Esophagus (tissue), 2 donors: ENCODE results near the gene FBXW7. TPM values are rescaled to one million over a fixed set of nuclear protein-coding genes. Genes with fewer than 3 reads are reported as not detected.

Experiments
- H3K27ac ChIP-seq, 2 donors: one replicate each; pipeline ENCODE4 v1.5.1; 2013; ENCODE audit warnings: low read depth in 2 of 2, mild to moderate bottlenecking in 2 of 2, inconsistent platforms in 1 of 2, low read length in 1 of 2, moderate library complexity in 1 of 2
- H3K27me3 ChIP-seq, 2 donors: one replicate each; pipeline ENCODE4 v1.6.1; 2013; ENCODE audit warnings: low read length in 2 of 2, control low read depth in 1 of 2, mild to moderate bottlenecking in 1 of 2; ENCODE audit not compliant: insufficient read depth in 2 of 2, control insufficient read depth in 1 of 2
- H3K36me3 ChIP-seq, 2 donors: one replicate each; pipeline ENCODE4 v1.6.1; 2013; ENCODE audit warnings: low read length in 1 of 2; ENCODE audit not compliant: control insufficient read depth in 2 of 2, insufficient read depth in 2 of 2
- H3K4me1 ChIP-seq, 2 donors: one replicate each; pipeline ENCODE4 v1.6.1; 2013; ENCODE audit warnings: low read length in 1 of 2; ENCODE audit not compliant: control insufficient read depth in 2 of 2, insufficient read depth in 2 of 2
- H3K4me3 ChIP-seq, 2 donors: one replicate each; pipeline ENCODE4 v1.5.1; 2013; ENCODE audit warnings: low read length in 2 of 2, mild to moderate bottlenecking in 2 of 2, low read depth in 1 of 2, moderate library complexity in 1 of 2
- H3K9me3 ChIP-seq, 2 donors: one replicate each; pipeline ENCODE4 v1.6.1; 2013; ENCODE audit warnings: mild to moderate bottlenecking in 2 of 2, low read depth in 1 of 2, low read length in 1 of 2, moderate library complexity in 1 of 2; ENCODE audit not compliant: control insufficient read depth in 2 of 2, insufficient read depth in 1 of 2
- WGBS, 2 donors: extraction: QIAGEN DNeasy Blood & Tissue Kit; methylation state at CpG; one replicate each; pipeline ENCODE4 v1.1.7; 2013; 5-methylcytosine and 5-hydroxymethylcytosine counted together
- polyA plus RNA-seq, 2 donors: library from polyadenylated mRNA; stranded (reverse); fragments of 200-250 nt; gene quantifications; one replicate each; pipeline ENCODE4 v1.2.3, GENCODE V29; 2013
- donor health status: healthy with polysubstance abuse.
- donor health status: Bipolar disorder and iron deficiency.

The FBXW7 gene
- polyA plus RNA-seq, 2 donors, result 9.8 to 17.0 TPM

DNA sequence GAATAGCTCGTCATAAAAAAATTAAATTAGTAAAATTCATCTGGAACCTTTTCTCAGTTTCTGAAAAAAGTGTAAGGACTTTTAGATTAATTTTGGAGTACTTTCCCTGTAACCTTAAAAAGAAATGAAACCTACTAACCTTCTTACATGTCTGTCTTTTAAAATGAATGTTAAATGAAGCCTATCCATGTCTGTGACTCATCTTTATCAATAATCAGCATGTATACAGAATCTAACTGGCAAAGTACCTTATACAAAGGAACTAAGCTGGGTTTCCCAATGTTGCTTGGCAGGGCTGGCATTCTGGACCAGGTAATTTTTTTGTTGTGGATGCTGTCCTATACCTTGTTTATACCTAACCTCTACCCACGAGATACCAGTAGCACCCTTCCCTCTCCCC, 13.6 kb downstream of the FBXW7 start:
- H3K4me3 ChIP-seq, result no peak overlapping the region

DNA sequence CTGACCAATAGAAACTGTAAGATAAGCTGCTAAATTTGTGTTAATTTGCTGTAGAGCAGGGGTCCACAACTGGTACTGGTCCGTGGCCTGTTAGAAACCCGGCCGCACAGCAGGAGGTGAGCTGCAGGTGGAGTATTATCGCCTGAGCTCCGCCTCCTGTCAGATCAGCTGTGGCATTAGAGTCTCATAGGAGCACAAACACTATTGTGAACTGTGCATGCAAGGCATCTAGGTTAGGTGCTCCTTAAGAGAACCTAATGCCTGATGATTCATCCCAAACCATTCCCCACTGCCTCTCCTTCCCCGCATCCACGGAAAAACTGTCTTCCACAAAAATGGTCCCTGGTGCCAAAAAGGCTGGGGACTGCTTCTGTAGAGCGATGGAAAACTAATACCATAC, 19.7 kb downstream of the FBXW7 start:
- 83 to 91% methylated on average over 8 of the region's 8 CpGs for WGBS, 2 donors
- Histone ChIP-seq H3K36me3 (no peaks in the 10 kb centered on the region), H3K27me3 (no peaks in the 10 kb centered on the region)

More for the DNA sequence above, 13.6 kb downstream of the FBXW7 start:
- Histone ChIP-seq H3K9me3 (no peaks in the 10 kb centered on the region), H3K36me3 (no peaks in the 10 kb centered on the region), H3K27ac (no peak overlapping the region), H3K4me1 (no peaks in the 10 kb centered on the region), H3K27me3 (no peaks in the 10 kb centered on the region)
- WGBS, 2 donors, result 65 to 75% methylated on average over 2 of the region's 2 CpGs

DNA sequence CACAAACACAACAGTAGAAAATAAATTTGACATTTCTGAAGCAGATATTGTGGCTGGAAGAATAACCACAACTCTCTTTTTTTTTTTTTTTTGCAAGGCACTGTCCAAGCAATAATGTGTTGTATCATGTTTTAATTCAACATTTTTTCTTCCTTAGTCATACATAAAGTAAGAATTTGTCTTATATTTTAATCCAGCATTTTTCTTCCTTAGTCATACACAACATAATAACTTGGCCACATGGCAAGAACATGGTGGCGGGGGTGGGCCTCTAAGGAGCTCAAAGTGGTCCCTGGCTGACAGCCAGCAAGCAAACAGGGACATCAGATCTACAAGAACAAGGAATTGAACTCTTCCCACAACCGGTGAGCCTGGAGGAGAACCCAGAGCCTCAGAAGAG, 20.2 kb downstream of the FBXW7 start:
- Histone ChIP-seq H3K9me3 (no peaks in the 10 kb centered on the region), H3K4me1 (no peaks in the 10 kb centered on the region), H3K4me3 (no peak overlapping the region), H3K36me3 (no peaks in the 10 kb centered on the region), H3K27ac (no peak overlapping the region), H3K27me3 (no peaks in the 10 kb centered on the region)
- WGBS, 2 donors, result 50 to 60% methylated on average over 2 of the region's 2 CpGs

More for the DNA sequence above, 19.7 kb downstream of the FBXW7 start:
- Histone ChIP-seq H3K4me3 (no peak overlapping the region), H3K27ac (no peak overlapping the region), H3K9me3 (no peaks in the 10 kb centered on the region), H3K4me1 (no peaks in the 10 kb centered on the region)

DNA sequence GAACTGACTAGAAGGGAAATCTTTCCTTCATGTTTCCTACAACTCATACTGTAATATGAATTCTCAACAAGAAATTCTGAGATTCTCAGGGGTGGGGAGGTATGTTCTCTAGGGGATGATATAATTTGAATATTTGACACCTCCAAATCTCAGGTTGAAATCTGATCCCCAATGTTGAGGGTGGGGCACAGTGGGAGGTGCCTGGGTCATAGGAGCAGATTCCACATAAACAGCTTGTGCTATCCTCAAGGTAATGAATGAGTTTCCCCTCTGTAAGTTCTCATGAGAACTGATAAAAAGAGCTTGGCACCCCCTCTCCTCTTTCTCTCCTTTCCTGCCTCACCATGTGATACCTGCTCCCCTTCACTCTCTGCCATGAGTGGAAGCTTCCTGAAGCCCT, 21.5 kb downstream of the FBXW7 start:
- Histone ChIP-seq H3K4me3 (no peak overlapping the region), H3K27me3 (no peaks in the 10 kb centered on the region), H3K9me3 (no peaks in the 10 kb centered on the region), H3K4me1 (no peaks in the 10 kb centered on the region), H3K27ac (no peak overlapping the region), H3K36me3 (no peaks in the 10 kb centered on the region)

DNA sequence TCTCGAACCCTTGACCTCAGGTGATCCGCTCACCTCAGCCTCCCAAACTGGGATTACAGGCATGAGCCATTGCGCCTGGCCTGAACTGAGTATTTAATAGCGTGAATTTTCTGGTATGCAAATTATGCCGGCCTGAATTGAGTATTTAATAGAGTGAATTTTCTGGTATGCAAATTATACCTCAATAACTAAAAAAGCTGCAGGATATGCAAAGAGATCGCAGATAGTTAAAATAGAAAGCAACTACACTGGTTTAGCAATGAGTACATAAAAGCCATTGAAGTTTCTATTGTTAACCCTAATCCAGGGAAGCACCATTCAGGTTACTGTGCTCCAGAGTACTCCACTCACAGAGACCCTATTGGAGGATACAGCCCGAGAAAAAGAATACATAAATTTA, 22.8 kb downstream of the FBXW7 start:
- H3K27ac ChIP-seq, result no peak overlapping the region
- no peaks in the 10 kb centered on the region for H3K36me3 ChIP-seq
- peaks cover 0 to 3% of the 10 kb centered on the region in 2 donors for H3K4me1 ChIP-seq
- H3K4me3 ChIP-seq, result no peak overlapping the region
- 89 to 90% methylated on average over 7 of the region's 7 CpGs for WGBS, 2 donors
- no peaks in the 10 kb centered on the region for H3K9me3 ChIP-seq
- no peaks in the 10 kb centered on the region for H3K27me3 ChIP-seq

DNA sequence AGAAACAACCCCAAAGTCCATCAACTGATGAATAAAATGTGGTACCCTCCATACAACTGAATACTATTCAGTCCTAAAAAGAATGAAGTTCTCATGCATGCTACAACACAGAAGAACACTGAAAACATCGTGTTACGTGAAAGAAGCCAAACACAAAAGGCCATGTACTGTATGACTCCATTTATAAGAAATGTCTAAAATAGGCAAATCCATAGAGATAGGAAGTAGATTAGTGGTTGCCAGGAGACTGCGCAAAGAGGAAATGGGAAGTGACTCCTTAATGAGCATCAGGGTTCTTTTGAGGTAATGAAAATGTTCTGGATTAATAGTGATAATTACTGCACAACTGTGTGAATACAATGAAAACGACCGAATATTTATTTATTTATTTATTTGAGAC, 23.4 kb downstream of the FBXW7 start:
- no peaks in the 10 kb centered on the region for H3K27me3 ChIP-seq
- H3K4me3 ChIP-seq, result no peak overlapping the region
- WGBS, 2 donors, result 92 to 93% methylated on average over 5 of the region's 5 CpGs
- no peaks in the 10 kb centered on the region for H3K36me3 ChIP-seq
- peaks cover 0 to 3% of the 10 kb centered on the region in 2 donors for H3K4me1 ChIP-seq
- no peak overlapping the region for H3K27ac ChIP-seq
- H3K9me3 ChIP-seq, result no peaks in the 10 kb centered on the region

DNA sequence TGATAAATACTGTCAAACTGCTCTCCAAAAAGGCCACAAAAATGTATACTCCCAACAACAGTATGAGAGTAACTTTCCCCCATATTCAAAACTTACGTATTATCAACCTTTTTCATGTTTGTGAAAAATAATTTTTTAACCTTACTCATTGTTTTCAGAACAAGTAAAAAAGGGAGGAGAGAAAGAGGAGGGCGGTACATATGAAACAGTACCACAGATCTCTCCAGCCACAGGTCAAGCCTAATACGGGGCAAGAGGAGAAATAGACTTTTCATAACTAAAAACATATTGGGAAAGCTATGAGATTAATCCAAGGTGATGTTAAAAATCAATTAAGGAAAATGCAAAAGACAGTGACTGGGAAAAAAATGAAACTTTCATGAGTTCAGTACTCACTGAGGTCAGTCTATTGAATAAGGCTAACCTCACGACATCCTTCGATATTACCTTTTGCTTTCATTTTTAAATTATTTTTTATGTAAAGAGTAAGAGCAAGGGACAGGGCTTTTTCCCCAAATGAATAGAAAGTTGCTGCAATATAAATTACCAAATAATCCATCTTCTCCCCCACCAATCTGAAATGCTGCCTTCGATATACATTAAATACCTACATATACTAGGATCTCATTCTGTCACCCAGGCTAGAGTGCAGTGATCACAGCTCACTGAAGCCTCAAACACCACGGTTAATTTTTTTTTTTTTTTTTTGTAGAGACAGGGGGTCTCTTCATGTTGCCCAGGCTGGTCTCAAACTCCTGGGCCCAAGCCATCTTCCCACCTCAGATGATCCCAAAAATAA, 25.3 kb downstream of the FBXW7 start:
- Histone ChIP-seq H3K9me3 (no peaks in the 10 kb centered on the region), H3K4me1 (peaks cover 0 to 3% of the 10 kb centered on the region in 2 donors), H3K4me3 (no peak overlapping the region), H3K27me3 (no peaks in the 10 kb centered on the region), H3K27ac (no peak overlapping the region), H3K36me3 (no peaks in the 10 kb centered on the region)
- 84 to 86% methylated on average over 7 of the region's 7 CpGs for WGBS, 2 donors

DNA sequence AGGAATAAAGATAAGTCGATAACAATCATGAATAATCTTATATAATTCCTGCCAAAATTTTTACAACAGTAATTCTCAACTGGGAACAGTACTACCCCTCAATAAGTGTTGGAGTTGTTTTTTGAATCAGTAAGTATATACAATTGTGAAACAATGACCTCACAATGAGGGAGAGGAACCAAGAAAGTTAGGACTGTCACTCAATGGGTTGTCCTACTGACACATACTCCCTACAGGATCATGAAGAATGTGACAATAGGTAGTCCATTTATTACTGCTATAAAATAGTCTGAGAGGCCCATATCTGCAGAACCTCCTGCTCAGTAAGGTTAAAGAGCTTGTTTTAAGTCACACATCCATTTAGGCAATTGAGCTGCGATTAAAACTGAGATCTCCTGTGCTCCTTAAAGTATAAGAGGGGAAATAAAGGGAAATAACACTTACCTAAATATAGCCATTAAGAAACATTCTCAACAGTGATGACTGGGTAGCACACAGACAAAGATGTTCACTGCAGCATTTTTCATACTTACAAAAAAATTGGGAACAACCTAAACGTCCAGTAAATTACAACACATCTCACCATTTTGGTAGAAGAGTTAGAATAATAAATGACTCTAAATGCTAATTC, 26.2 kb downstream of the FBXW7 start:
- H3K4me1 ChIP-seq, result peaks cover 0 to 3% of the 10 kb centered on the region in 2 donors
- no peaks in the 10 kb centered on the region for H3K36me3 ChIP-seq
- WGBS, 2 donors, result 66 to 80% methylated on average over 3 of the region's 3 CpGs
- no peaks in the 10 kb centered on the region for H3K27me3 ChIP-seq
- no peak overlapping the region for H3K4me3 ChIP-seq
- no peaks in the 10 kb centered on the region for H3K9me3 ChIP-seq
- no peak overlapping the region for H3K27ac ChIP-seq

DNA sequence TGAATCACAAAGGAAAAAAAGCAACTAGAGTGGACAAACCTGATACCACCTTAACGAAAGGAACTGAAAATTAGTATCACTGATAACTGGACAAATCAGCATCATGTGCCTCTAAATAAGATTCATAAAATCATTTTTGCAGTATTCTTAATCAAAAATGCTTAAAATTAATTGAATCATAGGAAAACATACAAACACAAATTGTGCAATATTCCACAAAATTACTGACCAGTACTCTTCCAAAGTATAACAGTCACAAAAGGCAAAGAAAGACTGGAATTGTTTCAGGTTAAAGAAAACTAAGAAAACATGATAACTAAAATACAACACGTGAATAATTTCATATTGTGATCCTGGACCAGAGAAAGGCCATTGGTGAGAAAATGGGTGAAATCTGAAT, 27.1 kb downstream of the FBXW7 start:
- no peak overlapping the region for H3K27ac ChIP-seq
- peaks cover 0 to 3% of the 10 kb centered on the region in 2 donors for H3K4me1 ChIP-seq
- H3K9me3 ChIP-seq, result no peaks in the 10 kb centered on the region
- H3K36me3 ChIP-seq, result no peaks in the 10 kb centered on the region
- H3K4me3 ChIP-seq, result no peak overlapping the region
- H3K27me3 ChIP-seq, result no peaks in the 10 kb centered on the region
- 88 to 92% methylated on average over 2 of the region's 2 CpGs for WGBS, 2 donors

DNA sequence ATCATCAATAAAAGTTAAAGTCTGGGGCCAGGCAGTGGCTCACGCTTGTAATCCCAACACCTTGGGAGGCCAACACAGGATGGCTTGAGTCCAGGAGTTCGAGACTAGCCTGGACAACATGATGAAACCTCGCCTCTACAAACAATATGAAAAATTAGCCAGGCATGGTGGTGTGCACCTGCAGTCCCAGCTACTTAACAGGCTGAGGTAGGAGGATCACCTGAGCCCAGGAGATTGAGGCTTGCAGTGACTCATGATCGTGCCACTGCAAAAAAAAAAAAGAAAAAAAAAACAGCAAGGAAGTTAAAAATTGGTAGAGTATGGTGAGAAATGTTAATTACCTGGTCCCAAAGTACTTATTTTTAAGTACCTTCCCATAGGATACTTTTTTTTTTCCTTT, 27.5 kb downstream of the FBXW7 start:
- Histone ChIP-seq H3K27me3 (no peaks in the 10 kb centered on the region), H3K4me1 (peaks cover 0 to 3% of the 10 kb centered on the region in 2 donors), H3K36me3 (no peaks in the 10 kb centered on the region), H3K4me3 (no peak overlapping the region), H3K9me3 (no peaks in the 10 kb centered on the region), H3K27ac (no peak overlapping the region)
- WGBS, 2 donors, result 65 to 80% methylated on average over 4 of the region's 4 CpGs
